Fibroblast of skin of left biceps (primary cell): ENCODE measurements around the gene PPARG.
"Not testable (repeated sequence)": the region's sequence is repeated elsewhere in the genome, so short reads cannot be mapped to it uniquely, and the experiment has no call there.

Experiments used
- DNase-seq, 2 experiments: peaks; one replicate each; pipeline ENCODE4 v3.0.0-alpha.2; 2013; ENCODE audit warnings: low read depth in 2 of 2

Gene PPARG

DNA sequence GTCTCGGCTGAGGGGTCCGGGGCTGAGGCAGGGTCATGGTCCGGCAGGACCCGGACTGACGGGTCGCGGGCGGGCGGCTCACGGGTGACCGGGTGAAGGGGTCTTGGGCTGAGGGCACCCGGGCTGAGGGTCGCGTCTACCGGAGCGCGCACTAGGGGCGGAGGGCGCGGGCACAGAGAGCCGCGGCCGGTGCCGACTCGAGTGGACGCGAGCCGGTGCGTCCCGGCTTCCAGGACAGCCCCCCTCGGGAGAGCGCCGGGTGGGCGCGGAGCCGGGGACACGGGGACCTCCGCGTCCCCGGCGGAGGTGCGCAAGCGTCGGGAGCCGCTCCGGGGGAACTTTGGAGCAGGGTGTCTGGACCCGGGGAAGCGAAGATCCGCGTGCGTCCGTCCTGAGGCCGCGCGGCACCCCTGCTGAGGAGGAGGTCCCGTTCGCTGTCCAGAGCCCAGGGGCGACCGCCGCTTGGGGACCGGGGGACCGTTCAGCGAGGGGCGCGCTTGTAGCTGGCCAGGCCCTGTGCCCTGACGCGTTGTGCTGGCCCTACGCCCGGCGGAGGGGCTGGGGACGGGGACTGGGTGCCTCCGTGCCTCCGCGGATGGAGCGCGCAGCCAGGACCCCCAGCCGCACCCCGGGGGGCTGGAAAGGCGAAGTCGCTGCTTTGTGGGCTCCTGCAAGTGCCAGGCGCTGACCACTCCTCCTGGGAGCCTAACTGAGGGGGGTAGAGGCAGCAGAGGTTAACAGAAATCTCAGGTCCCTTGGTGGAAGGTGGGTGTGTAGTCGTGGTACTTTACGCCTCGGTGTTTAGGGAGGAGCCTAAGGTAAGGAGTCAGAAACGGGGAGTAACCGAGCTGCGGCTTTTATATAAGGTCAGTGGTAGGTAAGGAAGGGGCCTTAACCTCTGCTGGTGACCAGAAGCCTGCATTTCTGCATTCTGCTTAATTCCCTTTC lies at the start of gene PPARG:
Gene PPARG (plus strand): TSS at position 889 of the 948 bp plus-strand sequence. CDS start 90,642 bp downstream, outside the sequence.
- DNase-seq: no peak

GRCh38 chr3:12239301-12239700 lies 49.6 kb upstream of the PPARG start:
- no peak for DNase-seq

- no peak for DNase-seq
Measured at GRCh38 chr3:12242772-12243171, 46.1 kb upstream of the PPARG start.

DNA sequence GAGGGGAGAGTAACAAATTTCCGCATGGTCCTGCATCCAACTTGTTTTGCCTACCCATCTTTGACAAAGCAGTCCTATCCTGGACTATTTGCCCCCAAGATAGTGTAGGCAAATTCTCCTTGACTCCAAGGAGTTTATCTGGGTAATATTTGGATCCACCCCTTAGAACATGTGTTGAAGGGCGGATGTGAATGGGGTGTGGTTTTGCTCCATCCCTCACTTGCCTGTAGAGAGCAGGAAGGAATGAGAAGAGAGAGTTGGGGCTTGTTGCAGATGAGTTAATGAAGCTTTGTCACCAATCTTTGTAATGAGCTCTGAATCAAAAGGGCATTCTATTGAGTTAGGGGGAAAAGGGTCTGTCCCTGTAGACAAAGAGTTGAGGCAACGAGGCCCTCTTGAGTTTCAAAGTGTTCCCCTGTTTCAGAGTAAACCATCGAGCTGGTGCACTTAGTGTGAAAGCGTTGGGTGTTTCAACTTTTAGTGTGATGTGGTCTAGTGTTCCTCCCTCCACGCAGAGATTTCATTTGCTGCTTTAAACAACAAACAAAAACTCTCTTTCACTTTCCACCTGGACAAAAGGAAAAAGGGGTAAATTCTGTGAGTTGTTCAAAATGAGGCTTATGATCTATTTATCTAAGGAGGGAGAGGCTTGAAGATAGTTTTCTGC lies 42.2 kb upstream of the PPARG start:
- DNase-seq: no peak

- DNase-seq: no peak
Measured at GRCh38 chr3:12247411-12247810, 41.5 kb upstream of the PPARG start.

GRCh38 chr3:12249519-12249918 lies 39.4 kb upstream of the PPARG start:
- no peak for DNase-seq

GRCh38 chr3:12252889-12253288 lies 36.0 kb upstream of the PPARG start:
- no peak for DNase-seq

GRCh38 chr3:12253516-12254343 lies 35.1 kb upstream of the PPARG start:
- DNase-seq: no peak

GRCh38 chr3:12255393-12255792 lies 33.5 kb upstream of the PPARG start:
- no peak for DNase-seq

- DNase-seq: no peak
Measured at GRCh38 chr3:12258911-12259310, 30.0 kb upstream of the PPARG start.

- DNase-seq: not testable (repeated sequence)
Measured at GRCh38 chr3:12262173-12262572, 26.7 kb upstream of the PPARG start.

GRCh38 chr3:12265508-12265907 lies 23.4 kb upstream of the PPARG start:
- DNase-seq: no peak

DNA sequence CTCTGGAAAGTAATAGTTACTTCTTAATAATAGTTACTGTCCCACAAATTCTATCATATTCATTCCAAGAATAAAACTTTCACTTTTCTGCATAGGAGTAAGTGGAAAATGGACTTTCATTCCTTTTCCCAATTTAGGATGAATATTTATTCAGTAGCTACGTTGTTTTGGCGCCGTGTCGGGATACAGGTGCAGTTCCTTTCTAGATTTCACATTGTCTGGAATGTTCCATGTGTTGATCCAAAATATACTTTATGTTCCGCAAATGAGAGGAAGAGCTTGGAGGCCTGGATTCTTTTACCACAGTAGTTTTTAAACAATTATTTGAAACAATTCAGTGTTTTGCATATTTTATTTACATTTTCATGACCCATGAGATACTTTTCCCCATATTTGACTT lies 22.8 kb upstream of the PPARG start:
- DNase-seq: no peak

DNA sequence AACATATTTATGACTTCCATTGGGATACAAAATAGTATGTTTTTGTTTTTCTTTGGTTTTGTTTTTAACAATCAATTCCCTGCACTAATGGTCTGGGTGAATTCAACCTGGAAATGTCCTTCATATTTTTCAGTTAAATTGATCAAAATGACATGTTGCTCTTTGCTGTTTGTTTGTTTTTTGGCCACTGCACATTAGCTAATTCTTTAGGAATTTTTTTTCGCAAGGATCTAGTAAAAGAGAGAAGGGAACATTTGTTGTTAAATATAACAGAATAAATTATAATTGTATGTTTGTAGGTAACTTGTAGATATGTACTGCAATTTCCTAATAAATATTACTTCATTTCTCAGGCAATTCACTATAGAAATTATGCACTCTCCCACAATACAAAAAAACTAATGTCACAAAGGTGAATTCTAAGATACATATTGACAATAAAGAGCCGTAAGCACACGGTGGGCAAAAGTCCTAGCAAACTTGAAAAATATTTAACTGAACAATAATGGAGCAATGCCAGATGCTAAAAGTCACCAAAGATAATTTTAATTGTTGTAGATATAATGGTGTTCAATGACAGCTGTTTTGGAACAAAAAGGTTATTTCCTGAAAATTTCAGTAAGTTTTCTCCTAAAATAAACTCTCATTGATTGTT lies 21.4 kb upstream of the PPARG start:
- no peak for DNase-seq

- DNase-seq: no peak
Measured at GRCh38 chr3:12268049-12268735, 20.7 kb upstream of the PPARG start.

DNA sequence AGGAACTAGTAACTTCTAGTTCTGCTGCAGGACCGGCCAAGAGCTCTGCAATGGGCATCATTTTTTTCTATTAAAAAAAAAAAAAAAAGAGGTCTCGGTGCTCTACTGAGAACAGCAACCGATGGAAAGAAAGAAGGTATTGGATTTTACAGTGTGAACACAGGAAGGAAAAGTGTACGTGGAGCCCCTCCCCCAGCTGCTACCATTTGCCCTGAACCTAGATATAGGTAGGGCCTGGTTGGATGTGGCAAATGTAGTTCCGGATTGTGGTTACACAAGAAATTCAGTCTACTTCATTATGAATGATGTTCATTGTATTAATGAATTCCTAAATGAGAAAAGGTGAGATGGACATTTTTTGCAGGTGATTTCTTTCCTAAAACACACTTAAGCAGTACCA lies 17.9 kb upstream of the PPARG start:
- no peak for DNase-seq

DNA sequence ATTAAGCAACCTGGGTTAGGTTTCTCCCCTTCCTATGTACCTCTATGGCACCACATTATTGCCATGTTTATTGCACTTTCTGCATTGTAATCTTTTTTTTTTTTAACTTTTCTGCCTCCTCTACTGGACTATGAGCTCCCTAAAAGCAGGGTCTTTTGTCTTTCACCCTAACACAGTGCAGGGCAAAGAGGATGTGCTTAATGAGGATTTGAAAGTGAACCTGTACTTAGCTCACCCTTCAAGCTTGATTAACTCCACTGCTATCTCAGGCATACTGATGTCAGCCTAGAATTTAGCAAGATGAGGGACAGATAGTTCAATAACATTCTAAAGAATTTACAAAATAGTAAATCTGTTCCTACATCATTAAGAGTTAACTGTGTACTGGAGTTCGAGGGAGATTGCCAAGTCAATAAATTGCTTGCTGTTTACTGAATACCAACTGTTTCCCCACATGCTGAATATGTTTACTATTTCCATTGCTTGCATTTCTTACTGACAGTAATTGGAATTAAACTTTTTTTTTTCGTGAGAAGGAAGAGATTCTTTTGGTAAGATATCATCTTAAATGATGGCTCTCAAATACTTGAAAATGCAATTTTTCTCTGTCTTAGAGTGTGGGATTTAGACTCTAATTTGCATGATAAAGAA lies 15.7 kb upstream of the PPARG start:
- DNase-seq: no peak

DNA sequence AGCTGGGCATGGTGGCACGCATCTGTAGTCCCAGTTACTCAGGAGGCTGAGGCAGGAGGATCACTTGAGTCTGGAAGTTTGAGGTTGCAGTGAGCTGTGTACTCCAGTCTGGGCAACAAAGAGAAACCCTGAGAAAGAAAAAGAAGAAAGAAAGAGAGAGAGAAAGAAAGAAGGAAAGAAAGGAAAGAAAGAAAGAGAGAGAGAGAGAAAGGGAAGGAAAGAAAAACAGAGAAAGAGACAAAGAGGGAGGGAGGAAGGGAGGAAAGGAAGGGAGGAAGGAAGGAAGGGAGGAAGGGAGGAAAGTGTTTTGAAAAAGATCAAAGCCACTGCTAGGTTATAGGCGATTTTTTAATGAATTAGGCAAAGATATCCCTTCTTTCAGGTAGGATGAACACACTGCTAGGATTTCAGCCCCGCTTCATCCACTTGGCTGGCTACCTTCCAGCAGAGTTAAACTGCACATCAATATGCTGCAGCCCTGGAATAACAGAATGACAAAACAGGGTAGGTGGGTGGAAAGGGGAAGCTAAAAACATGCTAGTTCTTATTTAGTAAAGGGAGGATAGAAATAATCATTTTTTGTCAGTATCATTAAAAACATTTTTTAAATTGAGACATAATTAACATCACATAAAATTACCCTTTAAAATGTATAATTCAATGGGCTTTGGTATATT lies 12.8 kb upstream of the PPARG start:
- no peak for DNase-seq

DNA sequence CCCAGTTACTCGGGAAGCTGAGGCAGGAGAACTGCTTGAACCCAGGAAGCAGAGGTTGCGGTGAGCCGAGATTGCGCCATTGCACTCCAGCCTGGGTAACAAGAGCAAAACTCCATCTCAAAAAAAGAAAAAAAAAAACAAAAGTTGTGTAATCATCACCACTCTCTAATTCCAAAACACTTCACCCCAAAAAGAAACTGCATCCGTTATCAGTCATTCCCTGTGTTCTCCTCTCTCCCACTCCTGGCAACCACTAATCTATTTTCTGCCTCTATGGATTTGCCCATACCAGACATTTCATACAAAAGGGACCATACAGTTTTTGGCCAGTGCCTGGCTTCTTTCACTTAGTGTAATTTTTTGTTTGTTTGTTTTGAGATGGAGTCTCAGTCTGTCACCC lies 12.0 kb upstream of the PPARG start:
- DNase-seq: not testable (repeated sequence)

DNA sequence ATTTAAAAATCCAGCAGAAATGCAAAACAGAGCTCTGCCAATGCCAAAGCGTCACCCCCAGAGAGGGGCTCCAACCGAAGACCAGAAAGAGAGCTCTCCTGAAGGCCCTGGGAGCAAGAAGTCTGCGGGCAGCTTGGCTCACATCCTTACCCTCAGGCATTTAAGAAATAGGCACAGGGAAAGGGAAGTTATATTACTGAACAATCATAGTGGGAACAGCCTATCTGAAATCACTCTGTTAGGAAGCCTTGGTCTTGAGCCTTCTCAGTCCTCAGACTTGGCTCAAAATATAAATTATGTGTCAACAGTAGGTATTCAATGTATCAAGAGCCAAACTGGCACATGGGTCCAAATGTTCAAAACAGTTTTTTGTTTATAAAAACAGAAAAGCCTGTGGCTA lies 10.3 kb upstream of the PPARG start:
- no peak for DNase-seq
